OCI-LY3 (cell line): ENCODE measurements around the gene SPECC1L.

Experiments used
- H2AFZ ChIP-seq: fragments of 200-600, 300-600 bp; shearing (Covaris generic); 2 replicates; pipeline ENCODE4 v1.6.0; 2014; ENCODE audit warnings: antibody characterized with exemption, low read depth, low read length
- H3K27ac ChIP-seq: fragments of 200-600, 300-600 bp; sonication (generic); 2 replicates; pipeline ENCODE4 v1.5.1; 2014; ENCODE audit warnings: mild to moderate bottlenecking, low read length, moderate library complexity, mixed read lengths
- H3K27me3 ChIP-seq: fragments of 200-600, 300-600 bp; sonication (generic); 2 replicates; pipeline ENCODE4 v1.6.1; 2014; ENCODE audit warnings: low read depth, low read length, mixed read lengths
- H3K36me3 ChIP-seq: fragments of 200-600, 300-600 bp; sonication (generic); replicated peaks from 2 replicates; pipeline ENCODE3; 2014; ENCODE audit warnings: low read depth, low read length, mixed read lengths
- H3K4me1 ChIP-seq: fragments of 300-600, 200-600 bp; sonication (generic); 2 replicates; pipeline ENCODE4 v1.6.1; 2014; ENCODE audit warnings: low read length, mixed read lengths
- H3K4me2 ChIP-seq: fragments of 200-600, 300-600 bp; sonication (generic); 2 replicates; pipeline ENCODE4 v1.6.1; 2014; ENCODE audit warnings: low read length, mixed read lengths
- H3K4me3 ChIP-seq: fragments of 300-600, 200-600 bp; sonication (generic); 2 replicates; pipeline ENCODE4 v1.5.1; 2014; ENCODE audit warnings: antibody characterized with exemption, mild to moderate bottlenecking, low read length, moderate library complexity
- H3K79me2 ChIP-seq: fragments of 300-600, 200-600 bp; shearing (Covaris generic); 2 replicates; pipeline ENCODE4 v1.6.1; 2014; ENCODE audit warnings: mild to moderate bottlenecking, low read length, mixed read lengths
- H3K9ac ChIP-seq: fragments of 300-600, 200-600 bp; shearing (Covaris generic); 2 replicates; pipeline ENCODE4 v1.6.0; 2014; ENCODE audit warnings: mild to moderate bottlenecking, low read length, moderate library complexity
- H3K9me3 ChIP-seq: fragments of 200-600, 300-600 bp; shearing (Covaris generic); 2 replicates; pipeline ENCODE4 v1.6.1; 2014; ENCODE audit warnings: low read length, mixed read lengths; ENCODE audit not compliant: insufficient read depth
- H4K20me1 ChIP-seq: fragments of 200-600, 300-600 bp; sonication (generic); 2 replicates; pipeline ENCODE4 v1.6.1; 2016; ENCODE audit warnings: low read length, mixed read lengths; ENCODE audit not compliant: insufficient read depth
- CTCF ChIP-seq: fragments of 200-600, 300-600 bp; sonication (generic); IDR thresholded peaks from 2 replicates; pipeline ENCODE4 v1.5.1; 2014; ENCODE audit warnings: antibody characterized with exemption, low read length, low read depth
- EZH2phosphoT487 ChIP-seq: fragments of 200-600 bp; shearing (Covaris generic); IDR thresholded peaks from 2 replicates; pipeline ENCODE4 v1.6.1; 2018; ENCODE audit warnings: antibody characterized with exemption, mixed run types, low read depth

SPECC1L gene

GRCh38 chr22:24440270-24440717 is 169.7 kb downstream of the SPECC1L start:
- Histone ChIP-seq H3K4me1 (peaks cover 39% of the 10 kb centered on the region), H3K79me2 (no peaks in the 10 kb centered on the region), H2AFZ (no peak overlapping the region), H3K27ac (no peak overlapping the region), H3K4me2 (no peak overlapping the region), H4K20me1 (0 out of 2 replicates have a peak, but pooled peaks cover 6% of the 10 kb centered on the region), H3K4me3 (no peak overlapping the region), H3K27me3 (no peaks in the 10 kb centered on the region), H3K9me3 (no peaks in the 10 kb centered on the region), H3K9ac (no peak overlapping the region), H3K36me3 (no peaks in the 10 kb centered on the region)
- no peak for TF ChIP-seq EZH2phosphoT487
- no peak for TF ChIP-seq CTCF

GRCh38 chr22:24440718-24441405 is 170.2 kb downstream of the SPECC1L start:
- Histone ChIP-seq H3K36me3 (no peaks in the 10 kb centered on the region), H3K4me3 (no peak overlapping the region), H3K27me3 (no peaks in the 10 kb centered on the region), H3K4me1 (peaks cover 33% of the 10 kb centered on the region), H3K4me2 (no peak overlapping the region), H3K27ac (no peak overlapping the region), H2AFZ (no peak overlapping the region), H3K9me3 (no peaks in the 10 kb centered on the region), H3K79me2 (no peaks in the 10 kb centered on the region), H4K20me1 (0 out of 2 replicates have a peak, but pooled peaks cover 6% of the 10 kb centered on the region), H3K9ac (no peak overlapping the region)
- TF ChIP-seq EZH2phosphoT487 (no peak), CTCF (no peak)

GRCh38 chr22:24441406-24442351 is 171.0 kb downstream of the SPECC1L start:
- Histone ChIP-seq H3K4me3 (no peak overlapping the region), H3K4me1 (peaks cover 26% of the 10 kb centered on the region), H4K20me1 (0 out of 2 replicates have a peak, but pooled peaks cover 6% of the 10 kb centered on the region), H3K27me3 (no peaks in the 10 kb centered on the region), H3K9ac (no peak overlapping the region), H3K4me2 (no peak overlapping the region), H2AFZ (no peak overlapping the region), H3K9me3 (no peaks in the 10 kb centered on the region), H3K36me3 (no peaks in the 10 kb centered on the region), H3K27ac (no peak overlapping the region), H3K79me2 (no peaks in the 10 kb centered on the region)
- no peak for TF ChIP-seq EZH2phosphoT487
- TF ChIP-seq CTCF = no peak

GRCh38 chr22:24442352-24442744 is 171.7 kb downstream of the SPECC1L start:
- Histone ChIP-seq H3K9ac (no peak overlapping the region), H3K4me2 (no peak overlapping the region), H4K20me1 (0 out of 2 replicates have a peak, but pooled peaks cover 6% of the 10 kb centered on the region), H3K79me2 (no peaks in the 10 kb centered on the region), H3K36me3 (no peaks in the 10 kb centered on the region), H2AFZ (no peak overlapping the region), H3K27me3 (no peaks in the 10 kb centered on the region), H3K27ac (no peak overlapping the region), H3K4me3 (no peak overlapping the region), H3K4me1 (peaks cover 19% of the 10 kb centered on the region), H3K9me3 (no peaks in the 10 kb centered on the region)
- TF ChIP-seq CTCF = no peak
- no peak for TF ChIP-seq EZH2phosphoT487
